K562 (cell line): ENCODE measurements around the gene DAAM1. TPM values are rescaled to one million over a fixed set of nuclear protein-coding genes. Genes with fewer than 3 reads are reported as not detected.

Source experiments
- CEBPG ChIP-seq, 3 experiments: fragments of 200-800 bp in 1 of 3; sonication (Bioruptor generic) in 1 of 3; sonication (generic) in 1 of 3; formaldehyde crosslinking in 1 of 3; IDR thresholded peaks in 2 of 3; conservative IDR thresholded peaks in 1 of 3; 2 replicates each; pipeline versions ENCODE4 v1.6.1 to v1.8.0; 2016 to 2022; ENCODE audit warnings: missing compliant biosample characterization in 2 of 3, missing genetic modification characterization in 2 of 3, mild to moderate bottlenecking in 1 of 3, missing genetic modification reagents in 1 of 3
- FOXK1 ChIP-seq: sonication (generic); formaldehyde crosslinking; IDR thresholded peaks from 2 replicates; pipeline ENCODE4 v1.8.0; 2022; ENCODE audit warnings: missing genetic modification reagents, mild to moderate bottlenecking, borderline replicate concordance
- KLF16 ChIP-seq: IDR thresholded peaks from 2 replicates; pipeline ENCODE4 v1.6.1; 2016; ENCODE audit warnings: antibody characterized with exemption
- PCBP1 ChIP-seq: fragments of 200-400 bp; formaldehyde crosslinking; IDR thresholded peaks from 2 replicates; pipeline ENCODE4 v1.6.1; 2018; ENCODE audit warnings: mild to moderate bottlenecking, low read depth, low read length; ENCODE audit not compliant: poor library complexity, severe bottlenecking
- PML ChIP-seq: IDR thresholded peaks from 2 replicates; pipeline ENCODE4 v1.6.1; 2012; ENCODE audit warnings: low read length, inconsistent platforms
- PRDM10 ChIP-seq: fragments of 450-650 bp; IDR thresholded peaks from 2 replicates; pipeline ENCODE4 v1.6.1; 2018; ENCODE audit not compliant: partially characterized antibody
- SIX5 ChIP-seq, 2 experiments: IDR thresholded peaks; 2 replicates each; pipeline ENCODE4 v1.6.1; 2011; ENCODE audit warnings: low read length in 2 of 2, borderline replicate concordance in 1 of 2, low read depth in 1 of 2, mild to moderate bottlenecking in 1 of 2, moderate library complexity in 1 of 2; ENCODE audit not compliant: insufficient read depth in 1 of 2
- SRSF3 ChIP-seq: fragments of 200-400 bp; formaldehyde crosslinking; IDR thresholded peaks from 2 replicates; pipeline ENCODE4 v1.6.1; 2016; ENCODE audit warnings: mild to moderate bottlenecking, low read length, moderate library complexity; ENCODE audit not compliant: insufficient read depth
- ZBTB9 ChIP-seq: fragments of 450-650 bp; formaldehyde crosslinking; IDR thresholded peaks from 2 replicates; pipeline ENCODE4 v1.4.0; 2020; ENCODE audit warnings: mild to moderate bottlenecking, moderate library complexity
- ZNF311 ChIP-seq: fragments of 250-450 bp; sonication (Bioruptor Pico); IDR thresholded peaks from 2 replicates; pipeline ENCODE4 v1.4.0; 2020; ENCODE audit warnings: mild to moderate bottlenecking, moderate library complexity
- ZNF512 ChIP-seq: IDR thresholded peaks from 2 replicates; pipeline ENCODE4 v1.6.1; 2016; ENCODE audit warnings: missing genetic modification characterization, missing compliant biosample characterization
- polyA plus RNA-seq, 8 experiments: library from polyadenylated mRNA; depleted of rRNA in 4 of 8; stranded (reverse) in 5 of 8; unstranded in 3 of 8; fragments of >200 nt; fragmentation: Nextera tagmentation in 2 of 8; fragmentation: Illumina TruSeq in 1 of 8; extraction: Ambion mirVana in 2 of 8; extraction: Trizol in 1 of 8; gene quantifications; 2 replicates each; pipeline versions ENCODE4 v1.2.1 to v1.2.3, GENCODE V29; 2011 to 2014; ENCODE audit warnings: inconsistent platforms in 1 of 8, missing spikeins in 1 of 8
- total RNA-seq, 7 experiments: library from RNA; depleted of rRNA in 6 of 7; stranded (reverse); fragments of >200 nt in 6 of 7; fragmentation: Illumina TruSeq in 2 of 7; extraction: Trizol in 2 of 7; gene quantifications; 2 replicates each; pipeline versions ENCODE4 v1.2.1 to v1.2.3, GENCODE V29; 2011 to 2021; ENCODE audit warnings: low replicate concordance in 1 of 7
- TF ChIP-seq, protein P1 (sequence below): sonication (generic); formaldehyde crosslinking; IDR thresholded peaks from 2 replicates; pipeline ENCODE4 v1.8.0; 2023; ENCODE audit warnings: mild to moderate bottlenecking, missing genetic modification reagents

Gene DAAM1
- total and polyA plus RNA-seq, 9 of the 15 experiments (the other 6 are each of a cell fraction or from before 2014, with no cell fraction given), result 3.6 to 11.6 (median 6.7) TPM

DNA sequence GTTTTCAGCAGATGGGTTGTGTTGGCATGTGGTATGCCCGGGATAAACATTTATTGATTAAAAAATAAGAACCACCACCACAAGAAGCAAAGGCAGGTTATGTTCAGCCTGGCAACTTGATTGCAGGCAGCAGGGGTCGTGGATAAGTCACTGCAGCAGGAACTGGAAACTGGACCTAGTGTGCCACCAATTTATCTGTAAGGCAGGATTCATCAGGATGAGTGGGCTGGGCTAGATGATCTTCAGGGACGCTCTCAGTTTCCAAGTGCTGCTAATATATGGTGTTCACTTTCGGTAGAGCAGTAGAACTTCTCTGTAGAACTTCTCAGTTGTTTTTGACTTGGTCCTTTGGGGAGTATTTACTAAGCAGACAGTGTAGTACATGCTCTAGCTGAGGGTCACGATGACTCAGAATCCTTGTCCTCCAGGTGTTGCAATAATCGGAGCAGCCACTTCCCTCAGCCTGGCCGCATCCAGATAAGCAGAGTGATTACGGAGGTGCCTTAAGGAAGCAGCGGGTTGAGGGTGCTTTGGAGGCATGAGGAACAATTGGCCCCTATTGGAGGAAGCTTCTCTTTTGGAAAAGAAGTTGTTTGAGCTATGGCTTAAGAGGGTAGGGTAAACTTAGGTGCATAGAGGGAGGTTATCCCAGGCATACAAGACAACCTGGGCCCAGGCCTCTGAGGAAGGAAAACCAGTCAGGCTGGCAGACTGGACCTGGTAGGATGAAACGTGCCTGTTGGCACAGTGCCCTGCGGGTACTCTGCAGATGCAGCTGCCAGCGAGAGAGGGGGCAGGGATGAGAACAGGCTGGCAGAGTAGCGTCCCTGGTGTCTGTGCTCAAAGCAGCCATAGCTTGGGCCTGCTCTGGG lies 172.7 kb downstream of the DAAM1 start (continued):
- 0 out of 2 replicates have a peak, but pooled peaks have one; percentile 18 for TF ChIP-seq KLF16
- peak; percentile 94 for TF ChIP-seq CEBPG (CRISPR knock-in tag; IDR thresholded peaks at IDR 0.05)
- TF ChIP-seq CEBPG (tag; conservative IDR thresholded peaks at IDR 0.05 in 1 of 2, IDR thresholded peaks at IDR 0.05 in 1 of 2), result peak; percentile 88 to 93
- TF ChIP-seq SIX5 (IDR thresholded peaks at IDR 0.05; ENCODE audit: borderline replicate concordance in 1 of 2, insufficient read depth in 1 of 2, low read depth in 1 of 2, low read length in 2 of 2), result no peak
- TF ChIP-seq FOXK1 (CRISPR knock-in tag), result no peak
- TF ChIP-seq SRSF3, result no peak
- TF ChIP-seq PML, result peak; percentile 47; the same call in 1 of the 2 replicates
- no peak for TF ChIP-seq PRDM10
- TF ChIP-seq ZBTB9 (CRISPR knock-in tag), result no peak; the same call in 1 of the 2 replicates
- no peak for TF ChIP-seq PCBP1
- TF ChIP-seq, protein P1, sequence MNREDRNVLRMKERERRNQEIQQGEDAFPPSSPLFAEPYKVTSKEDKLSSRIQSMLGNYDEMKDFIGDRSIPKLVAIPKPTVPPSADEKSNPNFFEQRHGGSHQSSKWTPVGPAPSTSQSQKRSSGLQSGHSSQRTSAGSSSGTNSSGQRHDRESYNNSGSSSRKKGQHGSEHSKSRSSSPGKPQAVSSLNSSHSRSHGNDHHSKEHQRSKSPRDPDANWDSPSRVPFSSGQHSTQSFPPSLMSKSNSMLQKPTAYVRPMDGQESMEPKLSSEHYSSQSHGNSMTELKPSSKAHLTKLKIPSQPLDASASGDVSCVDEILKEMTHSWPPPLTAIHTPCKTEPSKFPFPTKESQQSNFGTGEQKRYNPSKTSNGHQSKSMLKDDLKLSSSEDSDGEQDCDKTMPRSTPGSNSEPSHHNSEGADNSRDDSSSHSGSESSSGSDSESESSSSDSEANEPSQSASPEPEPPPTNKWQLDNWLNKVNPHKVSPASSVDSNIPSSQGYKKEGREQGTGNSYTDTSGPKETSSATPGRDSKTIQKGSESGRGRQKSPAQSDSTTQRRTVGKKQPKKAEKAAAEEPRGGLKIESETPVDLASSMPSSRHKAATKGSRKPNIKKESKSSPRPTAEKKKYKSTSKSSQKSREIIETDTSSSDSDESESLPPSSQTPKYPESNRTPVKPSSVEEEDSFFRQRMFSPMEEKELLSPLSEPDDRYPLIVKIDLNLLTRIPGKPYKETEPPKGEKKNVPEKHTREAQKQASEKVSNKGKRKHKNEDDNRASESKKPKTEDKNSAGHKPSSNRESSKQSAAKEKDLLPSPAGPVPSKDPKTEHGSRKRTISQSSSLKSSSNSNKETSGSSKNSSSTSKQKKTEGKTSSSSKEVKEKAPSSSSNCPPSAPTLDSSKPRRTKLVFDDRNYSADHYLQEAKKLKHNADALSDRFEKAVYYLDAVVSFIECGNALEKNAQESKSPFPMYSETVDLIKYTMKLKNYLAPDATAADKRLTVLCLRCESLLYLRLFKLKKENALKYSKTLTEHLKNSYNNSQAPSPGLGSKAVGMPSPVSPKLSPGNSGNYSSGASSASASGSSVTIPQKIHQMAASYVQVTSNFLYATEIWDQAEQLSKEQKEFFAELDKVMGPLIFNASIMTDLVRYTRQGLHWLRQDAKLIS (CRISPR knock-in tag), result no peak
- TF ChIP-seq ZNF311 (CRISPR knock-in tag), result no peak
- no peak for TF ChIP-seq ZNF512 (tag)
